Adrenal gland (tissue), 12 donors: Measurements from ENCODE around the gene MSH2. TPM values are rescaled to one million over a fixed set of nuclear protein-coding genes. Genes with fewer than 3 reads are reported as not detected.

Source experiments
- DNase-seq, 7 donors: peaks; one replicate each; pipeline ENCODE4 v3.0.0-alpha.2; 2019 to 2020
- H3K27ac ChIP-seq, 5 donors: fragments of 200-600 bp; sonication (generic) in 4 of 5; 1 replicate in 3 of 5; 2 replicates in 2 of 5; pipeline versions ENCODE4 v1.5.1 to v1.8.0; 2016 to 2020; ENCODE audit warnings: mild to moderate bottlenecking in 1 of 5
- H3K27me3 ChIP-seq: fragments of 200-600 bp; 2 replicates; pipeline ENCODE4 v1.8.0; 2021
- H3K36me3 ChIP-seq, 2 donors: fragments of 200-600 bp; replicated peaks in 1 of 2; 1 replicate in 1 of 2; 2 replicates in 1 of 2; pipeline versions ENCODE4 v1.5.1 to v1.8.0; 2018 to 2022
- H3K4me1 ChIP-seq, 2 donors: fragments of 200-600 bp; replicated peaks in 1 of 2; 1 replicate in 1 of 2; 2 replicates in 1 of 2; pipeline versions ENCODE4 v1.5.1 to v1.8.0; 2018 to 2021
- H3K4me3 ChIP-seq, 4 donors: fragments of 200-600 bp; sonication (generic) in 3 of 4; one replicate each; pipeline ENCODE4 v1.5.1; 2016 to 2018
- H3K9me3 ChIP-seq, 3 donors: fragments of 200-600 bp; sonication (generic) in 1 of 3; replicated peaks in 1 of 3; 1 replicate in 2 of 3; 2 replicates in 1 of 3; pipeline versions ENCODE4 v1.5.1 to v1.8.0; 2016 to 2021
- CTCF ChIP-seq, 6 experiments: fragments of 450-650 bp in 4 of 6; fragments of 200-600 bp in 2 of 6; sonication (generic) in 1 of 6; IDR thresholded peaks; 1 replicate in 5 of 6; 2 replicates in 1 of 6; pipeline versions ENCODE4 v1.5.1 to v1.8.0; 2016 to 2021; ENCODE audit warnings: antibody characterized with exemption in 6 of 6, mild to moderate bottlenecking in 2 of 6, moderate library complexity in 1 of 6
- POLR2A ChIP-seq, 2 donors: fragments of 450-650 bp; IDR thresholded peaks; one replicate each; pipeline ENCODE4 v1.6.1; 2017; ENCODE audit warnings: antibody characterized with exemption in 2 of 2, mild to moderate bottlenecking in 2 of 2, moderate library complexity in 1 of 2
- WGBS, 4 donors: extraction: QIAGEN DNeasy Blood & Tissue Kit in 2 of 4; methylation state at CpG; one replicate each; pipeline versions ENCODE4 v1.1.5 to v1.1.7; 2013 to 2017; 5-methylcytosine and 5-hydroxymethylcytosine counted together
- intact Hi-C, 2 donors: fragments of 100-400 bp; cut with DNase I; formaldehyde crosslinking; loops; one replicate each; pipeline versions ENCODE4 v1.14.1 to v1.15.0; 2022 to 2023
- polyA plus RNA-seq, 3 donors: library from polyadenylated mRNA; stranded (reverse); fragments of 200-250 nt in 2 of 3; fragments of 350-450 nt in 1 of 3; fragmentation: Illumina TruSeq in 1 of 3; extraction: RNeasy Lipid Tissue Mini Kit (QIAGEN cat#74804) in 1 of 3; gene quantifications; one replicate each; pipeline ENCODE4 v1.2.3, GENCODE V29; 2013 to 2014
- total RNA-seq, 9 donors: library from RNA; depleted of rRNA in 4 of 9; stranded (reverse); fragments of >200 nt in 4 of 9; fragments of 120-200 nt in 1 of 9; fragmentation: NEBNext Ultra II Directional in 1 of 9; extraction: Animal tissue kit (Norgen Biotek cat#: 25700) in 1 of 9; gene quantifications; one replicate each; pipeline versions ENCODE4 v1.1.0 to v1.2.4, GENCODE V29; 2013 to 2023
- donor health status: healthy with polysubstance abuse.
- donor health status: Bipolar disorder and iron deficiency.
- donor health status: DM: yes; HTN: yes; CAD: no.
- donor health status: DM: no; HTN: no; CAD: no.
- donor health status: DM: no; HTN: no; CAD: no.
- donor health status: DM: yes; HTN: yes; CAD: no.

The MSH2 gene
- total and polyA plus RNA-seq, 12 donors: 3.9 to 44.8 (median 11.9) TPM

DNA sequence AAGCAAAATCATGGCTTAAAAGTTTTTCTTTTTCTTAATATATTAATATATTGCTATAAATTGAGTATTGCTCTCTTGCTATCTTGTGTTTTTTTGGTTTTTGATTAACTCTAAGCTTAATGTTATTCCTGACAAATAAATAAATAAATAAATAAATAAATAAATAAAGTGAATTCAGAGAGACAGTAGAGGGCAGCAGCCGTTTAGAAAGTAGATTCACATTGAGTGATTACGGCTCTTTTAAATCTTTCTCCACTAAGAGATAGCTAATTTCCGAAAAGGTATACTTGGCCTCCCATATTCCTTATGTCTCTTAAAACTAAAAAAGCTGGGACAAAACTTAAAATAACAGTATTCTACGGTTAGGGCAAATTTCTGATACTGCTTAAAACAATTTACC is 34.3 kb downstream of the MSH2 start:
- TF ChIP-seq POLR2A (IDR thresholded peaks at IDR 0.05): no peak
- TF ChIP-seq CTCF (IDR thresholded peaks at IDR 0.05): peak; percentile 32 to 75 (median 50)
- H3K9me3 ChIP-seq: no peaks in the 10 kb centered on the region
- no peak overlapping the region for H3K4me3 ChIP-seq
- 15 to 26% (median 24%) methylated on average over 4 of the region's 4 CpGs for WGBS, 4 donors
- no peak overlapping the region for H3K27ac ChIP-seq
- DNase-seq: peak in 2 of 7 donors; percentile 18 to 27
- no peaks in the 10 kb centered on the region for H3K36me3 ChIP-seq
- no peaks in the 10 kb centered on the region for H3K27me3 ChIP-seq
- H3K4me1 ChIP-seq: no peaks in the 10 kb centered on the region
- intact Hi-C loops: loop anchor here (2.0 to 5.0 kb wide), 2 partner anchors 330 kb away; no protein-coding TSS in a partner anchor

- H3K4me3 ChIP-seq: no peak overlapping the region
- H3K36me3 ChIP-seq: no peaks in the 10 kb centered on the region
- H3K27ac ChIP-seq: no peak overlapping the region
- TF ChIP-seq CTCF (IDR thresholded peaks at IDR 0.05): no peak
- TF ChIP-seq POLR2A (IDR thresholded peaks at IDR 0.05): no peak
- WGBS, 4 donors: 74 to 83% (median 80%) methylated on average over 3 of the region's 3 CpGs
- no peak for DNase-seq
- H3K9me3 ChIP-seq: no peaks in the 10 kb centered on the region
- no peaks in the 10 kb centered on the region for H3K27me3 ChIP-seq
- intact Hi-C loops: loop anchor here in 1 of 2 donors (5.0 kb wide), 1 partner anchor 329 kb away; no protein-coding TSS in a partner anchor
- no peaks in the 10 kb centered on the region for H3K4me1 ChIP-seq
Measured at GRCh38 chr2:47438106-47438505, 35.1 kb downstream of the MSH2 start.

DNA sequence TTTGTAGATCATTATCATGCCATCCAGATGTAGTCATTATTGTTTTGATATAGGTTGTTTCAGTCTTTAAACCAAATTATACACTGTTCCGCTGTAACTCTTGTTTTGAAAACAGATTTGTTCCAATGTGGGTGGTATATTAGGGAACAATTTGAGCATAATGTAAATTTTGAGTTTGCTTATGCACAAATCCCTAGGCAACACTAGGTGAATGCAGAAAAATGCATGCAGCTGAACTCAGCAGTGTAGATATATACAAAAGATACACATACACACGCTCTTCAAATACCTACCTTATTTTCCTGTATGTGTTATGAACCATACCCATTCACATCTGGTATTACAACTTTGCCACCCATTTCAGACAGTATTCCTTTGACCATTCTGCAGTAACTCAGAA is 35.8 kb downstream of the MSH2 start:
- no peak for DNase-seq
- TF ChIP-seq POLR2A (IDR thresholded peaks at IDR 0.05): no peak
- no peak for TF ChIP-seq CTCF (IDR thresholded peaks at IDR 0.05)
- Histone ChIP-seq H3K9me3 (no peaks in the 10 kb centered on the region), H3K4me3 (no peak overlapping the region), H3K4me1 (peaks cover 0 to 2% of the 10 kb centered on the region in 2 donors), H3K27me3 (no peaks in the 10 kb centered on the region), H3K36me3 (no peaks in the 10 kb centered on the region), H3K27ac (no peak overlapping the region)
- 92 to 100% (median 97%) methylated on average over 2 of the region's 2 CpGs for WGBS, 4 donors
- intact Hi-C loops: loop anchor here in 1 of 2 donors (5.0 kb wide), 1 partner anchor 329 kb away; no protein-coding TSS in a partner anchor

DNA sequence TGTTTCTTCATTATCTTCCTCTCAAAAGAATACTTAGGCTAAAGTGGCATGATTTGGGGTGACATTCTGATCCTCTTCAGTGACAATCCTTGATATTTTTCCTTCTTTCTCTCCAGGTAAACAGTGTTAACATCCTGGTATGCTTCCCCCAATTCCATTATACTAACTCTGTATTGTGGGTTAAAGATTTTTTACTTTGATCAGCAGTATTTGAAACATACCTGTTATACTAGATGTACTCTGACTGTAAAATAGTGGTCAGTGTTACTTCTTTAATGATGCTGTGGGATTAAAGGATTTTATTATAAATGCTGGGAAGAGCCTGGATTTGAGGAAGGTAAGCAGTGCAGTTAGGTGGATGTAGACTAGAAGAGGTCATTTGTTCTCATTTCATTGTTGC is 48.8 kb downstream of the MSH2 start:
- Histone ChIP-seq H3K27ac (no peak overlapping the region), H3K4me1 (no peaks in the 10 kb centered on the region), H3K36me3 (no peaks in the 10 kb centered on the region), H3K9me3 (no peaks in the 10 kb centered on the region), H3K4me3 (no peak overlapping the region), H3K27me3 (no peaks in the 10 kb centered on the region)
- TF ChIP-seq CTCF (IDR thresholded peaks at IDR 0.05) (no peak), POLR2A (IDR thresholded peaks at IDR 0.05) (no peak)
- DNase-seq: no peak
- intact Hi-C loops: no loop called here
